Thyroid gland (tissue), 4 donors: ENCODE measurements around the gene SSR2. TPM values are rescaled to one million over a fixed set of nuclear protein-coding genes. Genes with fewer than 3 reads are reported as not detected.

Source experiments
- DNase-seq, 2 donors: peaks; one replicate each; pipeline ENCODE4 v3.0.0-alpha.2; 2019
- H3K27ac ChIP-seq, 3 donors: fragments of 200-600 bp; sonication (generic); 1 replicate in 2 of 3; 2 replicates in 1 of 3; pipeline ENCODE4 v1.5.1; 2016 to 2019; ENCODE audit warnings: mild to moderate bottlenecking in 1 of 3, moderate library complexity in 1 of 3
- H3K27me3 ChIP-seq: fragments of 200-600 bp; sonication (generic); one replicate; pipeline ENCODE4 v1.5.1; 2019
- H3K36me3 ChIP-seq, 2 donors: fragments of 200-600 bp; sonication (generic); one replicate each; pipeline ENCODE4 v1.5.1; 2016 to 2019
- H3K4me1 ChIP-seq, 2 donors: fragments of 200-600 bp; sonication (generic); one replicate each; pipeline ENCODE4 v1.5.1; 2017 to 2019
- H3K4me3 ChIP-seq, 3 donors: fragments of 200-600 bp; sonication (generic); replicated peaks in 1 of 3; 1 replicate in 2 of 3; 2 replicates in 1 of 3; pipeline ENCODE4 v1.5.1; 2016; ENCODE audit warnings: mild to moderate bottlenecking in 1 of 3
- H3K9me3 ChIP-seq: fragments of 200-600 bp; sonication (generic); one replicate; pipeline ENCODE4 v1.5.1; 2017
- CTCF ChIP-seq, 6 experiments: fragments of 200-600 bp in 3 of 6; fragments of 450-650 bp in 3 of 6; sonication (generic) in 3 of 6; IDR thresholded peaks; one replicate each; pipeline ENCODE4 v1.5.1; 2016 to 2019; ENCODE audit warnings: antibody characterized with exemption in 6 of 6, mild to moderate bottlenecking in 2 of 6, inconsistent platforms in 1 of 6, moderate library complexity in 1 of 6
- POLR2A ChIP-seq, 2 donors: fragments of 450-650 bp; IDR thresholded peaks; one replicate each; pipeline ENCODE4 v1.6.1; 2017; ENCODE audit warnings: antibody characterized with exemption in 2 of 2, mild to moderate bottlenecking in 2 of 2, moderate library complexity in 1 of 2
- WGBS, 2 donors: methylation state at CpG; one replicate each; pipeline ENCODE4 v1.1.5; 2017; 5-methylcytosine and 5-hydroxymethylcytosine counted together
- intact Hi-C: fragments of 100-400 bp; cut with DNase I; formaldehyde crosslinking; loops from one replicate; pipeline ENCODE4 v1.15.1; 2023
- total RNA-seq, 4 donors: library from RNA; depleted of rRNA; stranded (reverse); fragments of >200 nt; gene quantifications; one replicate each; pipeline ENCODE4 v1.2.3, GENCODE V29; 2016

SSR2 gene
- total RNA-seq, result 100 to 1,000 TPM in 3 of 4 donors, 10 to 100 TPM in 1; 78.6 to 193 (median 130) TPM

- peak within 1 kb of the TSS; percentile 59 to 89 (median 82) for H3K27ac ChIP-seq
- TF ChIP-seq CTCF (IDR thresholded peaks at IDR 0.05) (no peak), POLR2A (IDR thresholded peaks at IDR 0.05) (peak in 1 of 2 donors; percentile 57)
- 0% methylated on average over 23 to 40 of the region's 45 CpGs for WGBS, 2 donors
- no peaks in the 10 kb centered on the region for H3K27me3 ChIP-seq
- intact Hi-C loops, result no loop called here
- H3K4me3 ChIP-seq, result peak within 1 kb of the TSS; percentile 20 to 92 (median 59)
- H3K36me3 ChIP-seq, result peaks cover 10 to 14% of the 10 kb centered on the region in 2 donors
- peak; percentile 81 to 83 for DNase-seq
- H3K9me3 ChIP-seq, result no peaks in the 10 kb centered on the region
- H3K4me1 ChIP-seq, result peaks cover 6 to 9% of the 10 kb centered on the region in 2 donors
These were observed at the start of gene SSR2 for GRCh38 chr1:156020293-156021092. SSR2 (minus strand) TSS chr1:156020951; CDS start chr1:156020167, 784 bp downstream.

DNA sequence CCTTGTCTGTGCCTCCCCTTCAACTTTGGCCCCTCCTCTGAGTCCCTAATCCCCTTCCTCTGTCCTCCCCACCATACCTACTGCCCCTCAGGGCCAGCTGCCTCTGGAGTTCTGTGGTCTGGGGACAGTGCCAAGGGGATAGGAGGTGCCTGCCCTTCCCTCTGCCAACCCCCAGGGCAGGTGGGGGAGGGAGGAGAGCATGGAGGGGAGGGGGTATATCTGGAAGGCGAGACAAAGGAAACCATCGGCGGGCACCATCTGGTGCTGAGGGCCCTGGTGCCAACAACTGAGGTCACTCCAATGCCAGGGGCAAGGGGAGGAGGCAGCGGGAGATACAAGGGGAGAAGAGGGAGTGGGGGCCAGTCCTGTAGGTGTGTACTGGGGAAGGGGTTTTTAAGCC is 49.8 kb upstream of the SSR2 start:
- no peak overlapping the region for H3K27ac ChIP-seq
- peaks cover 0 to 4% of the 10 kb centered on the region in 2 donors for H3K36me3 ChIP-seq
- H3K9me3 ChIP-seq, result no peaks in the 10 kb centered on the region
- intact Hi-C loops, result no loop called here
- 76% methylated on average over 4 of the region's 4 CpGs for WGBS, 2 donors
- no peak for TF ChIP-seq CTCF (IDR thresholded peaks at IDR 0.05)
- no peak for TF ChIP-seq POLR2A (IDR thresholded peaks at IDR 0.05)
- no peak for DNase-seq
- no peaks in the 10 kb centered on the region for H3K27me3 ChIP-seq
- peaks cover 0 to 3% of the 10 kb centered on the region in 2 donors for H3K4me1 ChIP-seq
- H3K4me3 ChIP-seq, result no peak overlapping the region

GRCh38 chr1:156069490-156070455 is 49.0 kb upstream of the SSR2 start:
- Histone ChIP-seq H3K4me1 (no peaks in the 10 kb centered on the region), H3K9me3 (no peaks in the 10 kb centered on the region), H3K36me3 (peaks cover 0 to 4% of the 10 kb centered on the region in 2 donors), H3K27ac (no peak overlapping the region), H3K27me3 (no peaks in the 10 kb centered on the region), H3K4me3 (no peak overlapping the region)
- intact Hi-C loops, result no loop called here
- TF ChIP-seq CTCF (IDR thresholded peaks at IDR 0.05) (no peak), POLR2A (IDR thresholded peaks at IDR 0.05) (no peak)
- no peak for DNase-seq
- 80 to 81% methylated on average over 1 to 3 of the region's 3 CpGs for WGBS, 2 donors

- WGBS, 2 donors, result 72 to 76% methylated on average over 2 of the region's 2 CpGs
- no peak overlapping the region for H3K27ac ChIP-seq
- intact Hi-C loops, result no loop called here
These were observed 46.5 kb upstream of the SSR2 start for GRCh38 chr1:156067262-156067661.

More at GRCh38 chr1:156067262-156067661, 46.5 kb upstream of the SSR2 start:
- TF ChIP-seq CTCF (IDR thresholded peaks at IDR 0.05) (no peak), POLR2A (IDR thresholded peaks at IDR 0.05) (no peak)
- no peak overlapping the region for H3K4me3 ChIP-seq
- H3K27me3 ChIP-seq, result no peaks in the 10 kb centered on the region
- H3K4me1 ChIP-seq, result peaks cover under 1 to 2% of the 10 kb centered on the region in 2 donors
- DNase-seq, result no peak
- H3K9me3 ChIP-seq, result no peaks in the 10 kb centered on the region
- H3K36me3 ChIP-seq, result peaks cover 0 to 4% of the 10 kb centered on the region in 2 donors
